ENCODE measurements around the gene ZMAT2.

ZMAT2 gene

DNA sequence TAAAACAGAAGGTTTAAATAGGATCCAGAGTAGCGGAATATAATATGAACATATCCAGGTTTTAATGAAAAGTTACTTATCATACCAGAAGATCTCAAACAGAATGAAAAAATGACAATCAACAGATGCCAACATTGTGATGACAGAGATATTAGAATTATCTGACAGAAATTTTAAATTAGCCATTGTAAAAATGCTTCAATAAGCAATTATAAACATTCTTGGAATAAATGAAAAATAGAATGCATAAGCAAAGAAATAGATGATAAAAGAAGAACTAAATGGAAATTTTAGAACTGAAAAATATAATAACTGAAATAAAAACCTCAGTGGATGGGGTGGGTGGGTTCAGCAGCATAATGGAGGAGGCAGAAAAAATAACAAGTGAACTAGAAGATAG, 37.2 kb downstream of the ZMAT2 start:
- FAIRE-seq (no peak), DNase-seq (ENCODE audit: insufficient read length, low spot score) (no peak)
- TF ChIP-seq, protein P1, sequence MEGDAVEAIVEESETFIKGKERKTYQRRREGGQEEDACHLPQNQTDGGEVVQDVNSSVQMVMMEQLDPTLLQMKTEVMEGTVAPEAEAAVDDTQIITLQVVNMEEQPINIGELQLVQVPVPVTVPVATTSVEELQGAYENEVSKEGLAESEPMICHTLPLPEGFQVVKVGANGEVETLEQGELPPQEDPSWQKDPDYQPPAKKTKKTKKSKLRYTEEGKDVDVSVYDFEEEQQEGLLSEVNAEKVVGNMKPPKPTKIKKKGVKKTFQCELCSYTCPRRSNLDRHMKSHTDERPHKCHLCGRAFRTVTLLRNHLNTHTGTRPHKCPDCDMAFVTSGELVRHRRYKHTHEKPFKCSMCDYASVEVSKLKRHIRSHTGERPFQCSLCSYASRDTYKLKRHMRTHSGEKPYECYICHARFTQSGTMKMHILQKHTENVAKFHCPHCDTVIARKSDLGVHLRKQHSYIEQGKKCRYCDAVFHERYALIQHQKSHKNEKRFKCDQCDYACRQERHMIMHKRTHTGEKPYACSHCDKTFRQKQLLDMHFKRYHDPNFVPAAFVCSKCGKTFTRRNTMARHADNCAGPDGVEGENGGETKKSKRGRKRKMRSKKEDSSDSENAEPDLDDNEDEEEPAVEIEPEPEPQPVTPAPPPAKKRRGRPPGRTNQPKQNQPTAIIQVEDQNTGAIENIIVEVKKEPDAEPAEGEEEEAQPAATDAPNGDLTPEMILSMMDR (IDR thresholded peaks at IDR 0.05; ENCODE audit: insufficient read depth, missing control alignments) = no peak

DNA sequence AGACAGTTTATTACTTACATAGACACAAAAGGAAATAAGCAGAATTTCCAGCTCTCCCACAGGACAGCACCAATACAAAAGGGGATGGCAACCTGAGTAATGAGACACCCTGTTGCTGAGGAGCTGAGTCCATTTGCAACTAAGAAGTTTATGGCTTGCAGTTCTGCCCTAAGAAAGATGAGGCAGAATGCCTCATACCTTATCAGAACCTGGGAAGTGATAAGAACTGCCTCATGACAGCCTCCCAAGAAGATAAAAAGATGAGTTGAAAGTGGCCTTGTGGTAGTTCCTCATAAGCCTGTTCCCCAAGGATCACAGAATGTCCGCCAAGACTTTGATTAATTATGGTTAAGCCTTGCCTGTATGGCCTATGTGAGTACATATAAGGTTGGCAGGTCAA, 41.7 kb downstream of the ZMAT2 start:
- no peak for FAIRE-seq
- no peak for DNase-seq (ENCODE audit: insufficient read length, low spot score)
- TF ChIP-seq, protein P1 (IDR thresholded peaks at IDR 0.05; ENCODE audit: insufficient read depth, missing control alignments) = no peak

DNA sequence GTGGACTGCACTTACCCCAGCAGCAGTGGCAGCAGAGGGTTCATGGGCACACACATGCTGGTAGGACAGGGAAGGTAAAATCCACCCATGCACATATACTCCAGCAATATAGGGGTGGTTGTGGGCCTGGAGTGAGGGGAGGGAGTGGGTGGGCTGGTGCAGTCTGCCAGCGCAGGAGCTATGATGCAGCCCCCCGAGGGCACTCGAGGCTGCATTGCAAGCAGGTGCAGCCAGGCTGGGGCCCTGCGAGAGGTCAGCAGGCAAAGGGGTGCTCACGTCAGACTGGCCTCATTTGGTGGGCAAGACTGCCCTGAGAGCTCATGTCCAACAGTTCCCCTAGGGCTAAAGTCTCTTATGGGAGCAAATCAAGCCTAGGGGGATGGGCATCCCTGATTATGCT, 53.3 kb downstream of the ZMAT2 start:
- FAIRE-seq = no peak
- TF ChIP-seq, protein P1 (IDR thresholded peaks at IDR 0.05; ENCODE audit: insufficient read depth, missing control alignments) = no peak

More for the DNA sequence above, 53.3 kb downstream of the ZMAT2 start:
- DNase-seq (ENCODE audit: insufficient read length, low spot score) = no peak
